HG02763 (cell line): ENCODE results near the gene H6PD.
A peak's percentile ranks its signal among the peaks of the same experiment; 100 is the strongest.

ENCODE experiments used
- ATAC-seq: cut with Tn5 transposase; IDR thresholded peaks from one replicate; pipeline ENCODE4 v1.9.1; 2021; ENCODE audit warnings: mild to moderate bottlenecking, moderate library complexity; ENCODE audit not compliant: unreplicated experiment

H6PD gene, protein sequence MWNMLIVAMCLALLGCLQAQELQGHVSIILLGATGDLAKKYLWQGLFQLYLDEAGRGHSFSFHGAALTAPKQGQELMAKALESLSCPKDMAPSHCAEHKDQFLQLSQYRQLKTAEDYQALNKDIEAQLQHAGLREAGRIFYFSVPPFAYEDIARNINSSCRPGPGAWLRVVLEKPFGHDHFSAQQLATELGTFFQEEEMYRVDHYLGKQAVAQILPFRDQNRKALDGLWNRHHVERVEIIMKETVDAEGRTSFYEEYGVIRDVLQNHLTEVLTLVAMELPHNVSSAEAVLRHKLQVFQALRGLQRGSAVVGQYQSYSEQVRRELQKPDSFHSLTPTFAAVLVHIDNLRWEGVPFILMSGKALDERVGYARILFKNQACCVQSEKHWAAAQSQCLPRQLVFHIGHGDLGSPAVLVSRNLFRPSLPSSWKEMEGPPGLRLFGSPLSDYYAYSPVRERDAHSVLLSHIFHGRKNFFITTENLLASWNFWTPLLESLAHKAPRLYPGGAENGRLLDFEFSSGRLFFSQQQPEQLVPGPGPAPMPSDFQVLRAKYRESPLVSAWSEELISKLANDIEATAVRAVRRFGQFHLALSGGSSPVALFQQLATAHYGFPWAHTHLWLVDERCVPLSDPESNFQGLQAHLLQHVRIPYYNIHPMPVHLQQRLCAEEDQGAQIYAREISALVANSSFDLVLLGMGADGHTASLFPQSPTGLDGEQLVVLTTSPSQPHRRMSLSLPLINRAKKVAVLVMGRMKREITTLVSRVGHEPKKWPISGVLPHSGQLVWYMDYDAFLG

DNA sequence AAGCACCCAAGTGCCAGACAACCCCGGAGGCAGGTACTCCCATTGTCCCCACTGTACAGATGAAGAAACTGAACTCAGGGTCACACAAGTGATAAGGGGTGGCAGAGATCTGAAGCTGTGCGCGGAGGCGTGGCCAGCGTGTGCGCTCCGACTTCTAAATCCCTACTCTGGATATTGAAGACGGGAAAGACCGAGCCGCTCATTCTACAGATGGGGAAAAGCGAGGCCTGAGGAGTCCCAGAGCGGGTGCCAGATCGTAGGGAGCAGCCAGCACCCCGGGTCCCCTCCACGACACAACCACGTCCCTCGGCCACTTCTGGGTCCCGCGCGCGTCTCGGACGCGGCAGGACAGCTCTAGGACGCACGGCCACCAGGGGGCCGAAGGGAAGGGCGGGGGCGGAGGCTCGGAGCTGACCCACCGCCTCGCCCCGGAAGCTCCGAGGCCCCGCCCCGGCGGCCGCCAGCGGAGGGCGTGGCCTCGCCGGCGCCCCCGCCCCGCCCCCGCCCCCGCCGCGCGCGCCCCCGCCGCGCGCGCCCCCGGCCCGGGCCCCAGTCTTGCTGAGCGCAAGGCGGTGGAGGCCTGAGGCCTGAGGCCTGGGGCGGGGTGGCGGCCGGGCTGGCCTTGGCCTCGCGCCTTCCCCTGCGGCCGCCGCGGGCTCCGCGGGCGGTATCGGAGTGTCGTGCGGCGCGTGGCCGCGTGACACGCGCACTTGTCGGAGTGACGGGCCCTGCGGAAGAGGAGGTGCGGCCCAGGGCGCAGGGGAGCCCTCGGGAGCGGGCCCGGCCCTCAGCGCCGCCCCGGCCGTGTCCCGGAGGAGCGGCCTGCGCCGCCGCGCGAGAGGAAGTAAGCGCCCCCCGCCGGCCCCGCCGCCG lies at the start of gene H6PD:
Gene H6PD (plus strand): TSS at position 552 of the 873 bp plus-strand sequence. CDS start 10,161 bp downstream, outside the sequence.
- ATAC-seq = peak; percentile 66

DNA sequence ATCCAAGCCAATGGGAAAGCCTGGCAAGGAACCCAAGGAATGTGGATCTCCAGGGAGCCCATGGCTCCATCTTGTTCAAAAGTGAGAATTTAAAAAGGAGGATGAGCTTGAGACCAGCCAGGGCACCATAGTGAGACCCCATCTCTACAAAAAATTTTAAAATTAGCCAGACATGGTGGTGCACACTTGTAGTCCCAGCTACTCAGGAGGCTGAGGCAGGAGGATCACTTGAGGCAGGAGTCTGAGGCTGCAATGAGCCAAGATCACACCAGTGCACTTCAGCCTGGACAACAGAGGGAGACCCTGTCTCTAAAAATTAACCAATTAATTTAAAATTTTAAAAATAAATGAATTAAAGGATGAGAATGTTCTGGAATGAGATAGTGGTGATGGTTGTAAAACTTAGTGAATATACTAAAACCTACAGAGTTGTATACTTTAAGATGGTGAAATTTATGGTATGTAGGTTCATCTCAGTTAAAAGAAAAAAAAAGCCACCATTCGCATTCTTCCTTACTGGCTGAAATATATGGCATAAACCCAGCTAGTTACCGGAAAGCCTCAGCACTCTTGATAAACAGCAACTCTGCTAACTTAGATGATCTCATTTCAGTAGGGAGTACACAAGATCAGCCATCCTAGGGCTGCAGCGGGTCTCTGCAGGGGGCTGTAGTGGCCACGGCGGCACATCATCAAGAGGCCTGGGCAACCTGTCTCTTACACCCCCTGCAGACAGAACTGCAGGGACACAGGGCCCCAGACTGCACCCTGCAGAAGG lies 48.3 kb upstream of the H6PD start:
- no peak for ATAC-seq

DNA sequence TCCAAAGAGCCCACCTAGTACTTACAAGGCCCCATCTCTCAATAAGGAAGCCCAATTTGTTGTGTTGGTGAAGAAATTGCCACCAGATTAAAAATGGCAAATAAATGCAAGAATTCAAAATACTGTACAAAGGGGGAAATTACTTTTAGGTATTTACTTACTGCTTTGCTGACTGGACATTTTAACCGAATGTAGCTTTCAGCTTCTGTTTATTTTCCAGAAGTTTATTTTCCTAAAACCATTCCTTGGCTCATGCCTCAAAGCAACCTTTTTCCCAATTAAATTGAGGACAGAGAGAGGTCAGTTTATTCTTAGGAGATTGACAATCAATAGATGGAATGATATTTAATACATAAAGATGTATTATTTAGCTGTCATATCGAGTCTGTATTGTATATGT lies 47.6 kb upstream of the H6PD start:
- ATAC-seq = no peak

DNA sequence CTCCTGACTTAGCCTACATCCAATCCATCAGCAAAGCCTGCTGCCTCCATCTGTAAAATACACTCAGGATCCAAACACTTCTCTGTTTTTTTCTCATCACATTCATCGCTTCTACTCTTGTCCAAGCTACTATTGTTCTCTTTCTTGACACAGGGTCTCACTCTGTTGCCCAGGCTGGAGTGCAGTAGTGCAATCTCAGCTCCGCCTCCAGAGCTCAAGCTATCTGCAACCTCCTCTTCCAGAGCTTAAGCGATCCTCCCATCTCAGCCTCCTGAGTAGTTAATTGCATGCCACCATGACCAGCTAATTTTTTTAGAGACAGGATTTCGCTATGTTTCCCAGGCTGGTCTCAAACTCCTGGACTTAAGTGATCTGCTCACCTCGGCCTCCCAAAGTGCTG lies 44.3 kb upstream of the H6PD start:
- ATAC-seq = no peak

DNA sequence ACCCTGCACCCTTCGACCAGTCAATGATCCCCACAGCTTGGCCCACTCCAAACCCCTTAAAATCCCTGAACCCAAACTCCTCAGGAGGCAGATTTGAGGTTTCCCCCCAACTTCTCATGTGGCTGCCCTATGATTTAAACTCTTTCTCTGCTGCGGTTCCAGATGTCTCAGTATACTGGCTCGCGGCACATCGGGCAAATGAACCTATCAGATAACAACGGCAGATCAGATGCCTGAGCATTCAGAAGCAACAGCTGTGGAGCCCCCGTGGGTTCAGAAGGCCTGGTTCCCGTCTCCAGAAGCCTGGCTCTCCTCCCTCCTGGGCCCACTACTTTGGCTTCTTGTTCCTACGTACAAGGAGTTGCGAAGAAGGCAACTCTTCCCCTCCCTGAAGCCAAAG lies 43.3 kb upstream of the H6PD start:
- ATAC-seq = no peak

DNA sequence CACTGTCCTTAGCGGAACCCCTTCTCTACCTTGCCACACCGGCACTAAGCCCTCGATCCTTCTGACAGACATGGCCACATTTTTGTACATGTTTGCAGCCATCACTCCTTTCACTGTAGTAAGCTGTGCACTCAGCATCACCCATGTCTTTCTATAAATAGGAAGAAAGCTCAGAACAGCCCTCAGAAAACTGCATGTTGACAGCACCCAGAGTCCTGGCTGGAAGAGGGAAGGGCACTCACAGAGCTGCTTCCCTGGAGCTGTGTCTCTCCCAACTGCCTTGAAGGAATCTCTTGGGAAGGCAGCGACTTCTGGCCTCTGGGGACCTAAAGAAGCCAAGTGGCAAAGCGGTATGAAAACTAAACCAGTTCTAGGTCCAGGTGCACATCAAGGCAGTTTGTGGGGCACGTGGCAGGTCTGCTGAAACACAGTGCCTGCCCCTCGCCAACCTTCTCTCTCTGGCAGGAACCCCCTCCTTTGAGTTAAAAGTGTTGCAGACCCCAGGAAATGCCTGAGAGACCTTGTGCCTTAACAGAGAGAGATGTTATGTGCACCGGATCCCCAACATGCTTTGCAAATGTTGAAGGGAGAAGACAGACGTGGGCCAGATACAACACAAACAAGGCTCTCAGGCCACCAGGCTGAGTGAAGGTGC lies 41.9 kb upstream of the H6PD start:
- no peak for ATAC-seq

DNA sequence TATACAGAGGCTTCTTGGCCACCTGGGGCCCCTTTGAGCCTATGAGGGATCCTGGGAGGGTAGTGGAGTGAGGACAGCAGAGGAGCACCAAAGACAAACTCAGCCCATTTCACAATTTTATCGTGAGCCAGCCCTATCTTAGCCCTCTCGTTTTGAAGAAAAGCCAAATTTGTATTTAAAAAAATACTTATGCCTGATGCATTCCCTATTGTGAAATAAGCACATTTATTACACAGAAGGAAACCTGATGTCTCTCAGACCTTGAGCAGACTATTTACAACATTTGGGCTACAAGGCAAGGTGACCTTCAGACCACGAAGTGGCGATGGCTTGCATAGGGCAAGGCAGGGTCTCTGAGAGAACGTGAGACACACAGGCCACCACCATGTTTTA lies 41.3 kb upstream of the H6PD start:
- ATAC-seq = no peak

DNA sequence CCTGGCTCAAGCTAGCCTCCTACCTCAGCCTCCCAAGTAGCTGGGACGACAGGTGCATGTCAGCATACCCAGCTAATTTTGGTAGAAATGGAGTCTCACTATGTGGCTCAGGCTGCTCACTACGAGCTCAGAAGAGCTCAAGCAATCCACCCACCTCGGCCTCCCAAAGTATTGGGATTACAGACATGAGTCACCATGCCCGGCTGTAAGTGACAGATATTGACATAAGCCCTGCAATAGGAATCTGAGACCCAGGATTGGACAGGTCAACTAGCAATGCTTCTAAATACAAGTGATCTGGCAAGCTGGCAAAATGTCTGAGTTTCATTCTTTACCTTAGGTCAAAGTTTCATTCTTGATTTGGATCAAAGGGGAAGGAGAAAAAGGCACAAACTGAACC lies 40.5 kb upstream of the H6PD start:
- ATAC-seq = no peak

DNA sequence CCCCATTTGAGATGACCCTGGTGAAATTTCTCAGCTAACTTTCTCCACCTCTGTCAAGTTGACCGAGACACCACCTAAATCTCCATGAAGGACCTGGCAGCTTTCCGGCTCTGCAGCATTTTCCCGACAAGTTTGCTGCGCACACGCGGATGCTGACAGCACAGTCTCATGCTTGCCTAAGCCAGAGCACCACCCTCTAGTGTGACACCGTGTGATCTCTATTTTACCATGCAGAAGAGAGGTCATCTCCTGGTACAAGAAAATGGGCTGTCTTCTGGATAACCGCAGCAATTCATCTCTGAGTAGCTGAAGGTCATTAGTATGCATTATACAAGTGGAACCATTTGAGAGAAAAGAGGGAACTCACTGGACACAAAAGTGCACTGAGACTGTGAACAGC lies 38.9 kb upstream of the H6PD start:
- ATAC-seq = no peak

DNA sequence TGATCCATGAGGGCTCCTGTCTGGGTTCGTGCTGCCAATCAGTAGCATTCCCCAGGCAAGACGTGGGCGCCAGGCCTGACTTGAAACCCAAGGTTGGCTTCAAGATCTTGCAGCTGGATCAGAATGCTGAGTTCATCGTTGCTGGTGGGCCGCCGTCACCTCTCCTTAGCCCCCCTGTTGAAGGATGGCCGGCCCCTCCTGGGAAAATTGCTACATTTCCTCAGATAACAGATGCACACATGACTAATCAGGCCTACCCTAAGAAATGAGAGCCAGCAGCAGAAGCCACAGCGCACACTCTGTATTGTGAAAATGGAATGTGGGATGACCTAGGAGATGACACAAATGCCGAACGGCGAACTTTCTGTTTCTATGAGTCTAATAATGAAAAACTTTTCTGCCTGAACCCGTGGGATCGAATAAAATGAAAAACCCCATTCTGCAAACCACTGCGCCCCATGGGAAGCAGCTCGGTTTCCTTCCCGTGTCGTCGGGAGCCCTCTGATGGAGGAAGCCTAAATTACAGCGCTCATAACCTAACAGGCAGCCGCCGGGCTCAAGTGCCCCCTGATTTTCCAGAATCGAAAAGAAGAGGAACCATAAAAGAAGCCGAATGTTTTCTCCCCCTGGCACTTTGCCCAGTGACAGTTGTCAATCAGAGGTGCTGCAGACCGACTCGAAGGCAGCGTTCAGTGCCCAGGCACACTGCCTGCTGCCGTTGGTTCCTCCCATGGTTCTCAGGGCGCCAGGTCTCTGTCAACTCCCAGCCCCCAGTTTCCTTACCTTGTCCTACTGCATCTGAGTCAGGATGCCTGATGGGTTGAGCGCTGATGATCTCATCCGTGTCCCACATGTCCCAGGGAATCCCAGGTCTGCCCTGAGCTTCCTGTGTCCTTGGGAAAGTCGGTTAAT lies 38.2 kb upstream of the H6PD start:
- no peak for ATAC-seq

DNA sequence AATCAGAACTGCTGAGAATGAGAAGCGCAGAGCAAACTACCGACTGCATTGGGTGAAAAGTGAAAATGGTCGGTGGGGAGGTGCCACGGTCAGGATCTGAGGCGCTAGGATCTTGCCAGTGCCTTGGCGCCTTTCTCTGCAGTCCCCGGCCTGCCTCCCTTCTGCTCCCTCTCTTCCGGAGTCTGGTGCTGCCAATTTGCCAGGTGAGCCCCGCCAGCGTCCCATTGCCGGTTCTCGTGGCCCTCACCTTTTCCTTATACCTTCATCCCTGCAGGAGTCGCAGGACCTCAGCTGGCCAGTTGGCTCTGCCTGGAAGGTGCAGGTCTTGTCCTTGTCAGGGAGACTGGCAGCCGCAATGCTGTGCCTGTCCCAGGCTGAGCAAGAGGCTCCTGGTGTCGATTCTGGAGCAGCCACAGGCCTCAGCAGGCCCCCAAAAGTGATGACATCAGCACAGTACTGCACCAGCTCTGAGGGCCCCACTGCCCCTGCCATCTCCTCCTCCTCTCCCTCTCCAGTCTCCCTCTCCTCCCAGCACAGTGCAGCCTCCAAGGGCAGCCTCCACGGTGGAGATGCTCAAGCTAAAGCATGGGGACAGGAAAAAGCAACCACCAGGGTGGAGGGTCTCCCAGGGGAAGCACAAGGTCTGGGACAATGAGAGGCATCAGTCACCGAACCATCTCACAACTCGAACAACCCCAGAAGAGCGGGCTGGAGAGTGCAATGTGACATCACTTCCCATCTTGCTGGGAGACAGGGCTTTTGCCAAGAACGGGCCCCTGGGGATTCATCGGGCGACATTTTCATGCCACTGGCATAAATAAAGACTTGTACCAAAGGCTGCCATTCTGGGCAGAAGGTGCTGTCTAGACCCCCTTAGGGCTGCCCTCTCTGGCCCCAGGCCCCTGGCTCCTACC lies 37.1 kb upstream of the H6PD start:
- ATAC-seq = no peak

DNA sequence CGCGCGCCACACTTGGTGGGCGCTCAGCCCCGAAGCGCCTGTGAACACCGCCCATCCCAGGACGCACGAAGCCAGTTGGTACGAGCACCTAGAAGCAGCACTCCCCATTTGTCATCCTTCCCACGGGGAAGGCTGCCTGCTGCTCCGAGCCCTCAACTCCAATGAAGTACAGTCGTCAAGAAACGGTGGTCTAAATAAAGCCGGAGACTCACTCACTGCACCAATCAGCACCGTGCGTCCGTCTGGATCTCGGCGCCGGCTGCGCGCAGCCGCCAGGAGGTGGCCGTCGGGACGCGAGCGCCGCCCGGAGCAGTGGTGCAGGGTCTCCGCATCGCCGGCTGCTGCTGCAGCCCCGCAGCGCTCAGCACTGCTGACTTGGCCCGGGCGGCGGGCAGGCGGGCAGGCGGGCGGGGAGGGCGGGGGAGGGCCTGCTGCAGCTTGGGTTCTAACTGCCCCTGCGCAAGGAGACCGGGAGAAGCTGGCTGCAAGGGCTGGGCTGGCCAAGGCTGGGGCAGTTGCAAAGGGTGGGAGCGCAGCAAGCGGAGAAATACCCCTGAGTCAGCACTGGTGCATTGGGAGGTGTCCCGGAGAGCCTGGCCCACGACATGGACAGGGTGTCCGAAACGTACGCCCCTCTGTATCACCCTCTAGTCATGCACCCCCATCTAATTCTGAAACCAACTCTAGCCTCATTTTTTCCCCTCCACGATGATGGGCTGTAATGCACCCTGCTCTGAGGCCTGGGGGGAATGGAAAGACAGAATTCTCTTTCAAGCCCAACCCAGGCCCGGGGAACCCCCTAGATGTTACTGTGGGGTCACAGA lies 35.8 kb upstream of the H6PD start:
- no peak for ATAC-seq

DNA sequence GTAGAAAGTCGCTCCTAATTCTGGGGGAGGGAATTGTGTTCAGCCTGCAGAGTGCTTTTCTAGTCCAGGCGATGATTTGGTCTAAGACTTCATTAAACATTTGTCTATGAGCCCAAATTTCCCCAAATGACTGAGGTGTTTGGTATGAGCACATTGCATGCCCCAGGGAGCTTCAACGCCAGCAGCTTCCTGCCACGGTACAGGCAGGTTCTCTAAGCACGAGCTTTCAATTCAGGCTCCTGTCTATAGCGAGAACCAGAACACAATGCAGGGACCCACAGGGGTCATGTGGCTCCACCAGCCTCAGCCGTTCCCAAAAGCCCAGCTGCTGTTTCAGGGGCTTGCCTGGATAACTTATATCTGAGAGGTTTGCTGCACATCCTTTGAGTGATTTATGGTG lies 34.1 kb upstream of the H6PD start:
- no peak for ATAC-seq

DNA sequence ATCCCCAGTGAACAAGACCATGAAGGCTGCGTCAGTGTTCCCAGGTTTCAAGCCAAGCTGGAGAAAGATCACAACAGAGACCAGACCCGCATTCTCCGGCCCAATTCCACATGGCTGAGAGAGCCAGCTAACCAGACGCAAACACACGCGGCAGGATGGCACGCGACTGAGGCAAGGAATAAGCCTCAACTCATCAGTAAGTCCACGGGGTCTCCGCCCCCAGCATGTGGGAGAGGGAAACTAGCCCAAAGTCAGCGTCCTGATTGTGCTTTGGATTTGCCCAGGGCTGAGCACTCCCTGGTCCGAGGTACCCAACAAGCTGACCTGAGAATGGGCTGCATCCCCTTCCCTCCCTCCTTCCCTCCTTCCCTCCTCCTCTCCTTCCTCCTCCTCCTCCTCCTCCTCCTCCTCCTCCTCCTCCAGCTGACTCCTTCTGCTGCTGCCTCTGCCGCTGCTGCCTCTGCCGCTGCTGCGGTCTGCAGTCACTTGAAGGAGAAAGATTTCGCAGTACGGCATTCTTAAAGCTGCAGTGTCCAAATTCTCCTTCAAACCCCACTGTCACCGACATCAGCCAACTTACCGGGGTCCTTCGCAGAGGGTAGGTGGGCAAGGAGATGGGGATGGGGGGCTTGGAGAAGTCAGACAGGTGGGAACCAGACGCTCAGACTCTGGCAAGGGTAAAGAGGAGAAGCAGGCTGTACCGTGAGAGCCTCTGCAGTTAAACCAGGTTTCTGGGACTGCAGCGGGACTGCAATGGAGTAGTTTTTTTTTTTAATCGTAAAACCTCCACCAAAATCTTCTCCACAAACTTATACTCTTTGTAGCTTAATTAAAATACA lies 33.0 kb upstream of the H6PD start:
- no peak for ATAC-seq

DNA sequence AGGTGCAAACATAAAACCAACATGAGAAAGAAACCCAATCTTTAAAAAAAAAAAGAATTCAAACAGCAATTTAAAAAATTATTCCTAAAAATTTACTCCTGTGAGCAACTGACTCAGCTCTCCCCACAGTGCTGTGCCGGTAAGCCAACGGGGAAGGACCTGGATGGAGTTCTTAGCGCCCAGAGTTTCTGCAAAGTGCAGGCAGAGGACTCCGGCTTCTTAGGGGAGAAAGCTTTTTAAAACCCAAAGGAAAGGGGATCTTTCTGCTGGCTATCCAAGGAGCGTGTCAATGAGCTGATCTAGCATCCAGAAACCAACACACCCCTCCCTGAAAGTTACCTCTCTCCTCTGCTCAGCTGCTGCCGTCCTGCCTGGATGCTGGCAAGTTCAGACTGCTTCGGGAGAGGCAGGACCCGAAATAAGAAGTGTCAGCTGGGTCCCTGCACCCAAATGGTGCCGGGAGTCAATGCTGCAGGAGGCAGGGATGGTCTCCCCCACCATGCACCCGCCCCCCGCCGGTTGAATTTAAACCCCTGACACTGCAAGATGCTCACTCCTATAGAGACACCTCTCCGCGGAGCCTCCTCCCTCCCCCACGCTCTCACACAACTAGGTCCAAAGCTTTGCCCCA lies 32.2 kb upstream of the H6PD start:
- ATAC-seq = no peak

DNA sequence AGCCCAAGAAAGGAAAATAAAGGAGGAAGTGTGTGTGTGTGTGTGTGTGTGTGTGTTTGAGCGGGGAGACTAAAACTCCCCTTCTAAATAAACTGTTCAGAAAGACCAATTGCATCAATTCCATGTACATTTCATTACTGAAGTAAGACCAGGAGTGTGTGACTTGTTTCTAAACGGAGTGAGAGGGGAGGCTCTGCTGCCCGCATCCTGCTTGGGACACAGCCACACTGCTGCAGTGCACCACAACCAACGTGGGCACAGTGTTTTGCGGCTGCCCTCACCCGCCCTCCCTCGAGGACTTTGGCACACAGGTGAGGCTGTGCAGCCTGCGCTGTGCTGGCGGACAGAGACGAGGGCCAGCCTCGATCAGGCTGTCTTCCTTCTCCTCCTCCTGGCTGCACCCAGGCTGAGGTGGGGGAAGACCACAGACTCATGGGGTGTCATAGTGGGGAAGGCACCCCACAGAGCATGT lies 31.0 kb upstream of the H6PD start:
- no peak for ATAC-seq
